ENCODE results near the gene CAPSL.

Gene CAPSL

DNA sequence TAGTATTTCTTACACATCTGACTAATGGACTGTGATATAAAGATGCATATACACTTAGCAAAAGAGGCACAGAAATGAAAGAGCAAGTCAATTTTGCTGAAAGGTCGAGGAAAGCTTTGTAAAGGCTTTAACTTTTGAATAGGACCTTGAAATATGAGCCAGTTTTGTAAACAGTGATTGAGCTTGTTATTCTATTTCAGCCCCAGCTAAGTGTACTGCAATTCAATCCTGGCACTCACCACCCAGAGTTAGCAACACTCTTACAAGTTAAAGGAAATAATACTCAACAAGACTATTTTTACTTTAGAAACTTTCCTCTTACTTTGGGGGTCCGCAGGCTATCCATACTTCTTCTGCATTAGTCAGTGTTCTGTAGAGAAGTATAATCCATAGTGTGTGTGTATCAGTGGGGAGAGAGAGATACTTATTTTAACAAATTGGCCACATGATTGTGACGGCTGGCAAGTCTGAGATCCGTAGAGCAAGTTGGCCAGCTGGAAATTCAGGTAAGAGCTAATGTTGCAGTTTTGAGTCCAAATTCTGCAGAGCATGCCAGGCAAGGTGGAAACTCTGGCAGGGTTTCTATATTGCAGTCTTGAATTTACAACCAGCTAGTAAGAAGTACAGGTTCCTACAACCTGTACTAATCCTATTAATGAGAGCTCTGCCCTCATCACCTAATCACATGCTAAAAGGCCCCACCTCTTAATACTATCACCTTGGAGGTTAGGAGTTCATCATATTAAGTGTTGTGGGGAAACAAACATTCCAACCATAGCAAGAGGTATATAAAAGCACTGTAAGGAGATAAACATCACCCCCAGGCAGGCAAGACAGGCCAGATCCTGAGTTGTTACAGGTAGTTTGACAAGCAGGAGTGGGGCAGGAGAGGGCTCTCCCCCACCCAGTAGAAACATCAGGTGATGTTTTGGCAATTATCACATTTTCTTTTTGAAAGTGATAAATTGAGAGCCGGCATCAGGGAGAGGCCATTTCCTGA lies 48.1 kb downstream of the CAPSL start:
- TF ChIP-seq TOX (CRISPR knock-in tag; IDR thresholded peaks at IDR 0.05; ENCODE audit: borderline replicate concordance) (no peak), ZNF70 (CRISPR knock-in tag; IDR thresholded peaks at IDR 0.05) (no peak), ZC3H10 (CRISPR knock-in tag; IDR thresholded peaks at IDR 0.05) (no peak), ZFP30 (CRISPR knock-in tag; IDR thresholded peaks at IDR 0.05) (no peak), RARB (CRISPR knock-in tag; IDR thresholded peaks at IDR 0.05) (no peak), ESRRG (CRISPR knock-in tag; IDR thresholded peaks at IDR 0.05) (no peak), ZNF8 (CRISPR knock-in tag; IDR thresholded peaks at IDR 0.05) (no peak), POU6F1 (CRISPR knock-in tag; IDR thresholded peaks at IDR 0.05; ENCODE audit: borderline replicate concordance, low read depth) (no peak)
- TF ChIP-seq, protein P1, sequence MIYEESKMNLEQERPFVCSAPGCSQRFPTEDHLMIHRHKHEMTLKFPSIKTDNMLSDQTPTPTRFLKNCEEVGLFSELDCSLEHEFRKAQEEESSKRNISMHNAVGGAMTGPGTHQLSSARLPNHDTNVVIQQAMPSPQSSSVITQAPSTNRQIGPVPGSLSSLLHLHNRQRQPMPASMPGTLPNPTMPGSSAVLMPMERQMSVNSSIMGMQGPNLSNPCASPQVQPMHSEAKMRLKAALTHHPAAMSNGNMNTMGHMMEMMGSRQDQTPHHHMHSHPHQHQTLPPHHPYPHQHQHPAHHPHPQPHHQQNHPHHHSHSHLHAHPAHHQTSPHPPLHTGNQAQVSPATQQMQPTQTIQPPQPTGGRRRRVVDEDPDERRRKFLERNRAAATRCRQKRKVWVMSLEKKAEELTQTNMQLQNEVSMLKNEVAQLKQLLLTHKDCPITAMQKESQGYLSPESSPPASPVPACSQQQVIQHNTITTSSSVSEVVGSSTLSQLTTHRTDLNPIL (CRISPR knock-in tag; IDR thresholded peaks at IDR 0.05; ENCODE audit: low read depth): no peak
- TF ChIP-seq, protein P2, sequence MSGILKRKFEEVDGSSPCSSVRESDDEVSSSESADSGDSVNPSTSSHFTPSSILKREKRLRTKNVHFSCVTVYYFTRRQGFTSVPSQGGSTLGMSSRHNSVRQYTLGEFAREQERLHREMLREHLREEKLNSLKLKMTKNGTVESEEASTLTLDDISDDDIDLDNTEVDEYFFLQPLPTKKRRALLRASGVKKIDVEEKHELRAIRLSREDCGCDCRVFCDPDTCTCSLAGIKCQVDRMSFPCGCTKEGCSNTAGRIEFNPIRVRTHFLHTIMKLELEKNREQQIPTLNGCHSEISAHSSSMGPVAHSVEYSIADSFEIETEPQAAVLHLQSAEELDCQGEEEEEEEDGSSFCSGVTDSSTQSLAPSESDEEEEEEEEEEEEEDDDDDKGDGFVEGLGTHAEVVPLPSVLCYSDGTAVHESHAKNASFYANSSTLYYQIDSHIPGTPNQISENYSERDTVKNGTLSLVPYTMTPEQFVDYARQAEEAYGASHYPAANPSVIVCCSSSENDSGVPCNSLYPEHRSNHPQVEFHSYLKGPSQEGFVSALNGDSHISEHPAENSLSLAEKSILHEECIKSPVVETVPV (CRISPR knock-in tag; IDR thresholded peaks at IDR 0.05): no peak
- no peak for ATAC-seq

DNA sequence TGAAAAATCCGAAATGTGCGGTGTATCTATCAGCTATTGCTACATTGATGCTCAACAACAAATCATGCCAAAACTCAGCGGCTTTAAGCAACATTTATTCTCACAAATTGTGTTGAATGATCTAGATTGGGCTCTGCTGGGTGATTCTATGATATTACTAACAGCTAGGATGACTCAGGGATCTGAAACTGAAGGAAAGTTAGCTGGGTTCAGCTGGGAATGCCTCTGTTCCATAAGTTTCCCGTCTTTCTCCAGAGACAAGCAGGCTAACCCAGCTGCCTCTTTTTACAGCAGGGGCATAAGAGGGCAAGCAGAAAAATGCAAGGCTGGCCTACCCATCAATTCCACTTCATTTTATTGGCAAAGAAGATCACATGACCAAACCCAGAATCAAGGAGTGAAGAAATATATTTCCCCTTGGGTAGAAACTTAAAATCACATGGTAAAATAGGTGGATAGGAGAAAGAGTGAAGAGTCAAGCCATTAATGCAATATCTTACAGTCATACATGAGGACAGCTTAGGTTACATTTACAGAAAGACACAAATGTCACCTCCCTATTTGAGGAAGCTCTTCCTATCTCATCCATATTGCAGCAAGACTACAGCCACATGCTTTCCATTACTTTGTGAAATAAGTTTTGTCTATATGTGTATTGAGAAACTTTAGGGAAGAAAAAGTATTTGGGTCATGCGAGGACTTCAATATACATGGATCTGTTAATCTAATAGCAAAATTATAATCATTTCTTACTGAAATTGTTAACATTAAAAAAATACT lies 50.9 kb downstream of the CAPSL start:
- no peak for ATAC-seq
- TF ChIP-seq, protein P1 (CRISPR knock-in tag; IDR thresholded peaks at IDR 0.05; ENCODE audit: low read depth): no peak
- TF ChIP-seq OSR1 (CRISPR knock-in tag; IDR thresholded peaks at IDR 0.05) (no peak), ZC3H10 (CRISPR knock-in tag; IDR thresholded peaks at IDR 0.05) (no peak), GLIS3 (CRISPR knock-in tag; IDR thresholded peaks at IDR 0.05) (no peak), POU6F1 (CRISPR knock-in tag; IDR thresholded peaks at IDR 0.05; ENCODE audit: borderline replicate concordance, low read depth) (no peak)

GRCh38 chr5:35886381-35886780 lies 52.0 kb downstream of the CAPSL start:
- no peak for ATAC-seq
- TF ChIP-seq PATZ1 (CRISPR knock-in tag; IDR thresholded peaks at IDR 0.05; ENCODE audit: borderline replicate concordance): no peak
- TF ChIP-seq ZFP30 (CRISPR knock-in tag; IDR thresholded peaks at IDR 0.05): no peak
- TF ChIP-seq ZFP3 (CRISPR knock-in tag; IDR thresholded peaks at IDR 0.05): no peak
- TF ChIP-seq CSDC2 (CRISPR knock-in tag; IDR thresholded peaks at IDR 0.05): no peak
- TF ChIP-seq GLIS3 (CRISPR knock-in tag; IDR thresholded peaks at IDR 0.05): no peak

DNA sequence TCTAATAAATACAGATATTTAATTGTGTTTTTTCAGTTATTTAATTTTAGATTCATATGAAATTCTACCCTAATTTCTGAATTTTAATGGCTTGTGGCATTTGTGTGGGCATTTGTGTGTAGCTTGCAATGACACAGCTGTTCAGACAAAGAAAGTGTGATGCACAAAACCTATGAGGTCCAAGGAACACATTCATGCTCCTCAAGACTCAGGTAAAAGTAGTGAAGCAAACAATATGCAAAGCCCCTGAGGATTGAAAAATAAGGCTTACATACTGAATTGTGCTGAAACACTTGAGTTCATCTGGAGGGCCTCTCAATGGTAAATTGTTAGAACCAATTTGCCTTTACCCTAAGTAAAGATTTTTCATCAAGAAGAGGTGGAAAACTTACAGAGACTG lies 53.6 kb downstream of the CAPSL start:
- ATAC-seq: no peak
- TF ChIP-seq CSDC2 (CRISPR knock-in tag; IDR thresholded peaks at IDR 0.05) (no peak), TSHZ2 (CRISPR knock-in tag; IDR thresholded peaks at IDR 0.05) (no peak), ZNF8 (CRISPR knock-in tag; IDR thresholded peaks at IDR 0.05) (no peak), RARB (CRISPR knock-in tag; IDR thresholded peaks at IDR 0.05) (no peak), PPARA (CRISPR knock-in tag; IDR thresholded peaks at IDR 0.05; ENCODE audit: borderline replicate concordance) (no peak), OSR1 (CRISPR knock-in tag; IDR thresholded peaks at IDR 0.05) (no peak), ZNF565 (CRISPR knock-in tag; conservative IDR thresholded peaks at IDR 0.05; ENCODE audit: low read depth) (no peak), TCF4 (CRISPR knock-in tag; IDR thresholded peaks at IDR 0.05; ENCODE audit: borderline replicate concordance) (no peak), ZNF70 (CRISPR knock-in tag; IDR thresholded peaks at IDR 0.05) (no peak), ZC3H10 (CRISPR knock-in tag; IDR thresholded peaks at IDR 0.05) (no peak)

Measured in SK-N-SH treated with all-trans-retinoic acid at 6 μM for 48 hours (cell line).